HepG2 (cell line): ENCODE measurements around the gene RHOC. TPM values are rescaled to one million over a fixed set of nuclear protein-coding genes. Genes with fewer than 3 reads are reported as not detected.

Source experiments
- CENPT ChIP-seq: sonication (generic); formaldehyde crosslinking; IDR thresholded peaks from 2 replicates; pipeline ENCODE4 v1.8.0; 2022; ENCODE audit warnings: low read depth, mild to moderate bottlenecking, moderate library complexity, missing genetic modification reagents
- EED ChIP-seq: sonication (generic); formaldehyde crosslinking; IDR thresholded peaks from 2 replicates; pipeline ENCODE4 v1.5.0; 2020; ENCODE audit warnings: mild to moderate bottlenecking, missing genetic modification reagents
- FOXK1 ChIP-seq: sonication (generic); formaldehyde crosslinking; IDR thresholded peaks from 2 replicates; pipeline ENCODE4 v1.4.0; 2020; ENCODE audit warnings: low read depth, missing genetic modification reagents, borderline replicate concordance
- GABPB1 ChIP-seq: IDR thresholded peaks from 2 replicates; pipeline ENCODE4 v1.6.1; 2016; ENCODE audit warnings: mild to moderate bottlenecking, missing genetic modification reagents, moderate library complexity, missing compliant biosample characterization
- HNRNPK ChIP-seq: fragments of 200-400 bp; formaldehyde crosslinking; IDR thresholded peaks from 2 replicates; pipeline ENCODE4 v1.6.1; 2018; ENCODE audit warnings: low read length, low read depth, moderate library complexity, mild to moderate bottlenecking; ENCODE audit not compliant: poor library complexity, severe bottlenecking
- KDM4B ChIP-seq: sonication (generic); formaldehyde crosslinking; IDR thresholded peaks from 2 replicates; pipeline ENCODE4 v1.4.0; 2020; ENCODE audit warnings: missing genetic modification reagents
- KIAA2018 ChIP-seq: sonication (generic); formaldehyde crosslinking; IDR thresholded peaks from 2 replicates; pipeline ENCODE4 v1.5.0; 2020; ENCODE audit warnings: mild to moderate bottlenecking, missing genetic modification reagents, borderline replicate concordance
- MAFK ChIP-seq, 2 experiments: IDR thresholded peaks in 1 of 2; conservative IDR thresholded peaks in 1 of 2; 2 replicates each; pipeline ENCODE4 v1.6.1; 2011; ENCODE audit warnings: improper control_type of control experiment in 2 of 2, low read length in 2 of 2
- NFE2L1 ChIP-seq: sonication (generic); formaldehyde crosslinking; IDR thresholded peaks from 2 replicates; pipeline ENCODE4 v1.4.0; 2020; ENCODE audit warnings: missing genetic modification reagents, mild to moderate bottlenecking, borderline replicate concordance
- SNRNP70 ChIP-seq: fragments of 200-400 bp; formaldehyde crosslinking; IDR thresholded peaks from 2 replicates; pipeline ENCODE4 v1.6.1; 2017; ENCODE audit warnings: mild to moderate bottlenecking, low read depth, low read length, moderate library complexity
- TSC22D2 ChIP-seq: sonication (generic); formaldehyde crosslinking; IDR thresholded peaks from 2 replicates; pipeline ENCODE4 v1.5.1; 2020; ENCODE audit warnings: missing genetic modification reagents, mild to moderate bottlenecking, borderline replicate concordance
- ZBTB25 ChIP-seq: IDR thresholded peaks from 2 replicates; pipeline ENCODE4 v1.6.1; 2018; ENCODE audit warnings: missing genetic modification reagents
- ZFX ChIP-seq: sonication (generic); formaldehyde crosslinking; IDR thresholded peaks from 2 replicates; pipeline ENCODE4 v1.4.0; 2020; ENCODE audit warnings: mild to moderate bottlenecking, low read depth, missing genetic modification reagents, moderate library complexity
- ZMYM4 ChIP-seq: sonication (generic); formaldehyde crosslinking; IDR thresholded peaks from 2 replicates; pipeline ENCODE4 v1.8.1; 2023; ENCODE audit warnings: mild to moderate bottlenecking, missing genetic modification reagents
- ZNF44 ChIP-seq: sonication (generic); formaldehyde crosslinking; IDR thresholded peaks from 2 replicates; pipeline ENCODE4 v1.5.1; 2020; ENCODE audit warnings: mild to moderate bottlenecking, missing genetic modification reagents
- ZNF549 ChIP-seq: sonication (generic); formaldehyde crosslinking; IDR thresholded peaks from 2 replicates; pipeline ENCODE4 v1.5.0; 2020; ENCODE audit warnings: missing genetic modification reagents
- ZNF574 ChIP-seq: sonication (generic); formaldehyde crosslinking; IDR thresholded peaks from 2 replicates; pipeline ENCODE4 v1.4.0; 2020; ENCODE audit warnings: missing genetic modification reagents
- polyA plus RNA-seq, 8 experiments: library from polyadenylated mRNA; depleted of rRNA in 3 of 8; stranded (reverse) in 7 of 8; unstranded in 1 of 8; fragments of >200 nt; fragmentation: Illumina TruSeq in 4 of 8; extraction: Trizol in 4 of 8; gene quantifications; 2 replicates each; pipeline versions ENCODE4 v1.2.1 to v1.2.3, GENCODE V29; 2011 to 2016; ENCODE audit warnings: low read depth in 4 of 8, missing spikeins in 1 of 8, mixed read lengths in 1 of 8; ENCODE audit not compliant: insufficient read depth in 1 of 8
- total RNA-seq, 5 experiments: library from RNA; depleted of rRNA; stranded (reverse); fragments of >200 nt; fragmentation: Illumina TruSeq; extraction: Trizol; gene quantifications; 2 replicates each; pipeline ENCODE4 v1.2.3, GENCODE V29; 2016; ENCODE audit warnings: low read depth in 1 of 5

RHOC gene
- total and polyA plus RNA-seq, 2 of the 13 experiments (the other 11 are each of a cell fraction or from before 2014, with no cell fraction given): 64.3 to 182 TPM

GRCh38 chr1:112674986-112675727 lies 31.8 kb downstream of the RHOC start (continued):
- TF ChIP-seq TSC22D2 (CRISPR knock-in tag): no peak
- TF ChIP-seq ZFX (CRISPR knock-in tag): peak; percentile 72
- no peak for TF ChIP-seq ZNF549 (CRISPR knock-in tag)
- no peak for TF ChIP-seq ZNF44 (CRISPR knock-in tag)
- no peak for TF ChIP-seq KDM4B (CRISPR knock-in tag)
- peak; percentile 40; the same call in 1 of the 2 replicates for TF ChIP-seq GABPB1 (CRISPR knock-in tag)
- TF ChIP-seq FOXK1: no peak
- no peak for TF ChIP-seq NFE2L1 (CRISPR knock-in tag)
- TF ChIP-seq MAFK (conservative IDR thresholded peaks at IDR 0.05 in 1 of 2, IDR thresholded peaks at IDR 0.05 in 1 of 2; ENCODE audit: low read length in 2 of 2): no peak
- TF ChIP-seq ZNF574: peak; percentile 63; the same call in 1 of the 2 replicates
- TF ChIP-seq EED (CRISPR knock-in tag): no peak
- TF ChIP-seq KIAA2018: no peak
- TF ChIP-seq CENPT (CRISPR knock-in tag): no peak; the same call in 1 of the 2 replicates
- TF ChIP-seq HNRNPK: no peak
- no peak for TF ChIP-seq SNRNP70
- TF ChIP-seq ZBTB25: 0 out of 2 replicates have a peak, but pooled peaks have one; percentile 14
- TF ChIP-seq ZMYM4 (CRISPR knock-in tag): no peak
